Kidney epithelial cell (primary cell): ENCODE data around the gene KLHL40. TPM values are rescaled to one million over a fixed set of nuclear protein-coding genes. Genes with fewer than 3 reads are reported as not detected.

Experiments
- DNase-seq: peaks from one replicate; pipeline ENCODE4 v3.0.0-alpha.2; 2010; ENCODE audit warnings: low read depth
- H3K27me3 ChIP-seq: 2 replicates; pipeline ENCODE4 v1.6.0; 2011; ENCODE audit warnings: low read length; ENCODE audit not compliant: control insufficient read depth, insufficient read depth
- H3K36me3 ChIP-seq: 2 replicates; pipeline ENCODE4 v1.5.1; 2011; ENCODE audit warnings: low read length; ENCODE audit not compliant: control insufficient read depth, insufficient read depth
- H3K4me3 ChIP-seq: 2 replicates; pipeline ENCODE4 v1.5.1; 2011; ENCODE audit warnings: low read depth, mild to moderate bottlenecking, control low read depth, low read length
- total RNA-seq: library from RNA; depleted of rRNA; stranded (reverse); fragments of >200 nt; gene quantifications from 2 replicates; pipeline ENCODE4 v1.2.3, GENCODE V29; 2015
- TF ChIP-seq, protein P1 (sequence below): IDR thresholded peaks from 2 replicates; pipeline ENCODE4 v1.5.1; 2011; ENCODE audit warnings: mild to moderate bottlenecking, moderate library complexity, low read length, control low read depth, inconsistent platforms; ENCODE audit not compliant: insufficient read depth, poor library complexity, severe bottlenecking

The KLHL40 gene
- total RNA-seq, 1 donor from 2014 or later, result not detected

DNA sequence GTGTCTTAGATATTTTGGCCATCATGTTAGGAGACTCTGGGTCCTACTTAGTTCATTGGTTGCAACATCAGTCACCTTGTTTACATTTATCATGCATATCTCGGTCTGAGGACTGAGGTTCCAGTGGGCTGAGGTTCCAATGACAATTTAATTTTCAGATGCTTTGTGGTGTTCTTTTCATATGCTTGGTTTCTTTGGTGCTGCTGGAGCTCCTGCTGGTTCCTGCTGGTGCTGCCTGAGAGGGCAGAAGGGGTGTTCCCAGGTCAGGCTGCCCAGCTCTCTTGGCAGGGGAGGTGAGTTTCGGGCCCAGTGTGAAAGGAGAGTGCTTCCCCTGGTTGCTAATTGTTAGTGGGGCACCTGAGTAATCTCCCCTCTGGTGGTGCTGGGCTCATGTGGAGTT lies 6.9 kb upstream of the KLHL40 start:
- TF ChIP-seq, protein P1, sequence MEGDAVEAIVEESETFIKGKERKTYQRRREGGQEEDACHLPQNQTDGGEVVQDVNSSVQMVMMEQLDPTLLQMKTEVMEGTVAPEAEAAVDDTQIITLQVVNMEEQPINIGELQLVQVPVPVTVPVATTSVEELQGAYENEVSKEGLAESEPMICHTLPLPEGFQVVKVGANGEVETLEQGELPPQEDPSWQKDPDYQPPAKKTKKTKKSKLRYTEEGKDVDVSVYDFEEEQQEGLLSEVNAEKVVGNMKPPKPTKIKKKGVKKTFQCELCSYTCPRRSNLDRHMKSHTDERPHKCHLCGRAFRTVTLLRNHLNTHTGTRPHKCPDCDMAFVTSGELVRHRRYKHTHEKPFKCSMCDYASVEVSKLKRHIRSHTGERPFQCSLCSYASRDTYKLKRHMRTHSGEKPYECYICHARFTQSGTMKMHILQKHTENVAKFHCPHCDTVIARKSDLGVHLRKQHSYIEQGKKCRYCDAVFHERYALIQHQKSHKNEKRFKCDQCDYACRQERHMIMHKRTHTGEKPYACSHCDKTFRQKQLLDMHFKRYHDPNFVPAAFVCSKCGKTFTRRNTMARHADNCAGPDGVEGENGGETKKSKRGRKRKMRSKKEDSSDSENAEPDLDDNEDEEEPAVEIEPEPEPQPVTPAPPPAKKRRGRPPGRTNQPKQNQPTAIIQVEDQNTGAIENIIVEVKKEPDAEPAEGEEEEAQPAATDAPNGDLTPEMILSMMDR, result no peak
- Histone ChIP-seq H3K4me3 (no peak overlapping the region), H3K27me3 (no peaks in the 10 kb centered on the region), H3K36me3 (no peaks in the 10 kb centered on the region)
- no peak for DNase-seq

DNA sequence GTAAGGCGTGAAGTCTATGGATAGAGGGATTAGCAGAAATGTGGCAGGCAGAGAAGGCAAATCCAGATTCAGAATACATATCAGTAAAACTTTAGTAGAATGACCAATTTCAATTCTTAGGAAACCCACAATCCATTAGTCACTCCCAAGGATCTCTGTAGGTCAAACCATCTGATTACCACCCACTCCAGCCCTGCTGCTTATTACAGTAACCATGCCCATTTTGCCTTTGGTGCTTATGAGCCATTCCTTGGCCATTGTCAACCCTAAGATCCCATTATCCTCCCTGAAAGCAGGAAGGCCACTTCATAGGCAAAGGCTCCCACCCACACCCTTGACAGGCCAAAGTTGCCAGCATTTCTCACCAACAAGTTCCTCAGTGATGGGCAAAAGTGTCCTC lies 5.1 kb upstream of the KLHL40 start:
- DNase-seq, result no peak
- H3K4me3 ChIP-seq, result no peak overlapping the region
- no peaks in the 10 kb centered on the region for H3K36me3 ChIP-seq
- TF ChIP-seq, protein P1, result no peak
- peaks cover 6% of the 10 kb centered on the region for H3K27me3 ChIP-seq

DNA sequence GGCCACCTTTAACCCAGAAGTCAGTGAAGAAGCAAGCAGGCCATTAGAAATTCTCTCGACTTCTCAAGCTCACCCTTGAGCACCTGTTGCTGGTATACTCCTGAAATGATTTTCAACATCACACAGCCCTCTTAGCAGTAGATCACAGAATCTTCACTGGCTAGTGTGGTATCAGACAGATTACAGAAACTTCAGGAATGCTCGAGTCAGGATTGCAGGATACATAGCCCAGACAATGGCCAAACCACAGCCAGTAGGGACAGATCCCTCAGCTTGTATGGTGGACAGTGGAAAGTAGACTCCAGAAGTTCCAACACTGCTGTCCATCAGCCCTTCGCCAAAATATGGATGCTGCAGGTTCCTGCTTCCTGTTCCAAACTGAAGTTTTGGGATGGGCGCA lies 4.5 kb upstream of the KLHL40 start:
- no peak overlapping the region for H3K4me3 ChIP-seq
- TF ChIP-seq, protein P1, result no peak
- no peaks in the 10 kb centered on the region for H3K36me3 ChIP-seq
- no peak for DNase-seq
- H3K27me3 ChIP-seq, result peaks cover 11% of the 10 kb centered on the region

DNA sequence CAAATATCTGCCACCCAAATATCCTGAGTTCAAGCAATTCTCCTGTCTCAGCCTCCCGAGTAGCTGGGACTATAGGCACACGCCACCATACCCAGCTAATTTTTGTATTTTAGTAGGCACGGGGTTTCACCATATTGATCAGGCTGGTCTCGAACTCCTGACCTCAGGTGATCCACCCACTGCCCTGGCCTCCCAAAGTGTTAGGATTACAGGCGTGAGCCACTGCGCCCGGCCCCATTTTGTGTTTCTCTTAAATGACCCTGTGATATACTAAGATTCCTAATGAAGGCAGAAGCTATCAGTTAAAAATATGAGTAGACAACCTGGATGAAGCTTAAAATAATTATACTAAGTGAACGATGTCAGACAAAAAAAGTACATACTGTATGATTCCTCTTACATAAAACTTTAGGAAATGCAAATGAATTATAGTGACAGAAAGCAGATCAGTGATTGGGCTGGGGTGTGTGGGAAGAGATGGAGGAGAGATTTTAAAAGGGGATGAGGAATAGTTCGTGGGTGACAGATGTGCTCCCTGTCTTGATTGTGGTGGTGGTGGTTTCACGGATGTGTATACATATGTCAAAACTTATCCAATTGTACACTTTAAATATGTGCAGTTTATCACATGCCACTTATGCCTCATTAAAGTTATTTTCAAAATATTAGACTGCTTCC lies 3.8 kb upstream of the KLHL40 start:
- no peak for DNase-seq
- H3K27me3 ChIP-seq, result peaks cover 18% of the 10 kb centered on the region
- no peaks in the 10 kb centered on the region for H3K36me3 ChIP-seq
- H3K4me3 ChIP-seq, result no peak overlapping the region
- TF ChIP-seq, protein P1, result no peak

- H3K4me3 ChIP-seq, result no peak overlapping the region
- no peak for DNase-seq
- H3K36me3 ChIP-seq, result no peaks in the 10 kb centered on the region
- TF ChIP-seq, protein P1, result no peak
- peaks cover 26% of the 10 kb centered on the region for H3K27me3 ChIP-seq
Measured at GRCh38 chr3:42682301-42683070, 2.9 kb upstream of the KLHL40 start.
